Liver (tissue), 3 donors: Measurements from ENCODE around the gene CDK5RAP3.

Experiments
- RXRA ChIP-seq, 2 donors: IDR thresholded peaks; 2 replicates each; pipeline ENCODE4 v1.6.1; 2017 to 2018; ENCODE audit warnings: antibody characterized with exemption in 2 of 2, mild to moderate bottlenecking in 1 of 2
- TF ChIP-seq, protein P1 (sequence below): IDR thresholded peaks from 2 replicates; pipeline ENCODE4 v1.6.1; 2016; ENCODE audit warnings: antibody characterized with exemption
- TF ChIP-seq, protein P2 (sequence below): fragments of 150-350 bp; IDR thresholded peaks from 2 replicates; pipeline ENCODE4 v1.5.1; 2017; ENCODE audit warnings: improper control_type of control experiment, low read depth, low read length; ENCODE audit not compliant: missing input control
- TF ChIP-seq, protein P3 (sequence below): IDR thresholded peaks from 2 replicates; pipeline ENCODE4 v1.6.1; 2016; ENCODE audit warnings: antibody characterized with exemption
- donor health status: healthy.
- donor health status: healthy.

DNA sequence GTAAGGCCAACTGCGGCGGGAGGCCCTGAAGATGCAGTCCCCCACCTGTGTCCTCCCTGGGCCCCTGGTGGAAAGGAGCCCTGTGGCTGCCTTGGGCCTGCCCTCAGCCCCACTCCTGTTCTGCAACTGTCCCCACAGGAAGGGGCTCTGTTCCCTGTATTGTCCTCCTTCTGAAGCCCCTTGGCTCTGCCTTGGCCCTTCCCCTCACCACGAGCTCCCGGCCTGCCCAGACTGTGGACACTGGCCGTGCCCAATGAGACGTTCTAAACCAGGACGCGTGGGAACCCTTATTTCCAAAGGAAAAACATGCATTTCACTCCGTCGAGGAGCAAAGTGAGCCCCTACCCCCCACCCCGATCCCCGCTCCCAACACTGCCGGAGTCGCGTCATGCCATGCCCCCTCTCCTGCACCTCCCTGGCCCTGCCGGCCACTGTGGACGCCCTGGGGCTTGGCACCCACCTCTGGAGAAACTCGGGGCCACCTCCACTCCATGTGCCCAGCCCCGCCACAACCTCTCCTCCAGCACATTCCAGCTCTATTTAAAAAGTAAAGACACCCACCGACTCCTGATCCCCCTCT lies 43.0 kb upstream of the CDK5RAP3 start:
- TF ChIP-seq, protein P1, sequence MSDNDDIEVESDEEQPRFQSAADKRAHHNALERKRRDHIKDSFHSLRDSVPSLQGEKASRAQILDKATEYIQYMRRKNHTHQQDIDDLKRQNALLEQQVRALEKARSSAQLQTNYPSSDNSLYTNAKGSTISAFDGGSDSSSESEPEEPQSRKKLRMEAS = no peak
- TF ChIP-seq, protein P2, sequence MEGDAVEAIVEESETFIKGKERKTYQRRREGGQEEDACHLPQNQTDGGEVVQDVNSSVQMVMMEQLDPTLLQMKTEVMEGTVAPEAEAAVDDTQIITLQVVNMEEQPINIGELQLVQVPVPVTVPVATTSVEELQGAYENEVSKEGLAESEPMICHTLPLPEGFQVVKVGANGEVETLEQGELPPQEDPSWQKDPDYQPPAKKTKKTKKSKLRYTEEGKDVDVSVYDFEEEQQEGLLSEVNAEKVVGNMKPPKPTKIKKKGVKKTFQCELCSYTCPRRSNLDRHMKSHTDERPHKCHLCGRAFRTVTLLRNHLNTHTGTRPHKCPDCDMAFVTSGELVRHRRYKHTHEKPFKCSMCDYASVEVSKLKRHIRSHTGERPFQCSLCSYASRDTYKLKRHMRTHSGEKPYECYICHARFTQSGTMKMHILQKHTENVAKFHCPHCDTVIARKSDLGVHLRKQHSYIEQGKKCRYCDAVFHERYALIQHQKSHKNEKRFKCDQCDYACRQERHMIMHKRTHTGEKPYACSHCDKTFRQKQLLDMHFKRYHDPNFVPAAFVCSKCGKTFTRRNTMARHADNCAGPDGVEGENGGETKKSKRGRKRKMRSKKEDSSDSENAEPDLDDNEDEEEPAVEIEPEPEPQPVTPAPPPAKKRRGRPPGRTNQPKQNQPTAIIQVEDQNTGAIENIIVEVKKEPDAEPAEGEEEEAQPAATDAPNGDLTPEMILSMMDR = no peak
- TF ChIP-seq, protein P3, sequence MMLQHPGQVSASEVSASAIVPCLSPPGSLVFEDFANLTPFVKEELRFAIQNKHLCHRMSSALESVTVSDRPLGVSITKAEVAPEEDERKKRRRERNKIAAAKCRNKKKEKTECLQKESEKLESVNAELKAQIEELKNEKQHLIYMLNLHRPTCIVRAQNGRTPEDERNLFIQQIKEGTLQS = no peak
- no peak for TF ChIP-seq RXRA (IDR thresholded peaks at IDR 0.05)
